ENCODE data around the gene CCT5. TPM values are rescaled to one million over a fixed set of nuclear protein-coding genes. Genes with fewer than 3 reads are reported as not detected.

CCT5 gene
- total and polyA plus RNA-seq, 10 of the 15 experiments (the other 5 are each of a cell fraction or from before 2014, with no cell fraction given), result 376 to 637 (median 543) TPM

GRCh38 chr5:10283927-10284635 is 34.0 kb downstream of the CCT5 start (continued):
- TF ChIP-seq BCLAF1 (IDR thresholded peaks at IDR 0.05) (no peak), SREBF2 (IDR thresholded peaks at IDR 0.05; ENCODE audit: low read length) (no peak), CHD1 (IDR thresholded peaks at IDR 0.05; ENCODE audit: low read depth, low read length) (no peak), TBL1XR1 (IDR thresholded peaks at IDR 0.05; ENCODE audit: low read depth, low read length) (no peak), SP1 (IDR thresholded peaks at IDR 0.05; ENCODE audit: low read depth, low read length) (no peak), GABPA (IDR thresholded peaks at IDR 0.05; ENCODE audit: low read depth) (no peak), YY1 (IDR thresholded peaks at IDR 0.05; ENCODE audit: low read depth, low read length) (peak; percentile 86), SIN3A (IDR thresholded peaks at IDR 0.05; ENCODE audit: low read depth, low read length) (no peak), NR2C1 (IDR thresholded peaks at IDR 0.05) (no peak), ZBTB11 (CRISPR knock-in tag; IDR thresholded peaks at IDR 0.05) (no peak), NFXL1 (IDR thresholded peaks at IDR 0.05; ENCODE audit: borderline replicate concordance) (no peak), PML (IDR thresholded peaks at IDR 0.05; ENCODE audit: low read length) (0 out of 2 replicates have a peak, but pooled peaks have one; percentile 24), SUZ12 (IDR thresholded peaks at IDR 0.05; ENCODE audit: unreplicated experiment) (no peak), NFYB (IDR thresholded peaks at IDR 0.05; ENCODE audit: insufficient read depth, low read depth, low read length) (no peak), SIX5 (IDR thresholded peaks at IDR 0.05; ENCODE audit: low read depth, low read length, severe bottlenecking) (no peak), TARDBP (IDR thresholded peaks at IDR 0.05; ENCODE audit: borderline replicate concordance) (0 out of 2 replicates have a peak, but pooled peaks have one; percentile 37), CTCF (IDR thresholded peaks at IDR 0.05 in 2 of 3, conservative IDR thresholded peaks at IDR 0.05 in 1 of 3; ENCODE audit: control insufficient read depth in 2 of 3, extremely low read depth in 1 of 3, insufficient read depth in 1 of 3, low read depth in 3 of 3, low read length in 3 of 3) (peak; percentile 86 to 96 (median 95)), ZNF622 (IDR thresholded peaks at IDR 0.05) (no peak), E4F1 (IDR thresholded peaks at IDR 0.05; ENCODE audit: borderline replicate concordance, partially characterized antibody) (no peak), CBX5 (IDR thresholded peaks at IDR 0.05; ENCODE audit: low read depth) (peak; percentile 81; the same call in 1 of the 2 replicates)

Data from GM12878 (cell line).